Vagina (tissue), 2 donors: ENCODE results near the gene MCM9. TPM values are rescaled to one million over a fixed set of nuclear protein-coding genes. Genes with fewer than 3 reads are reported as not detected.
A peak's percentile ranks its signal among the peaks of the same experiment; 100 is the strongest.

ENCODE experiments used
- DNase-seq, 2 donors: peaks; one replicate each; pipeline ENCODE4 v3.0.0-alpha.2; 2017; ENCODE audit errors: extremely low spot score in 2 of 2
- H3K27ac ChIP-seq: fragments of 200-600 bp; sonication (generic); one replicate; pipeline ENCODE4 v1.5.1; 2019
- H3K27me3 ChIP-seq: fragments of 200-600 bp; sonication (generic); one replicate; pipeline ENCODE4 v1.5.1; 2019
- H3K36me3 ChIP-seq, 2 donors: fragments of 200-600 bp; sonication (generic); one replicate each; pipeline ENCODE4 v1.5.1; 2017 to 2019
- H3K4me1 ChIP-seq: fragments of 200-600 bp; sonication (generic); one replicate; pipeline ENCODE4 v1.5.1; 2019
- H3K4me3 ChIP-seq, 2 donors: fragments of 200-600 bp; sonication (generic); 1 replicate in 1 of 2; 2 replicates in 1 of 2; pipeline ENCODE4 v1.5.1; 2016 to 2019
- H3K9me3 ChIP-seq: fragments of 200-600 bp; sonication (generic); one replicate; pipeline ENCODE4 v1.5.1; 2019
- POLR2A ChIP-seq, 2 donors: fragments of 450-650 bp; IDR thresholded peaks; one replicate each; pipeline ENCODE4 v1.6.1; 2017; ENCODE audit warnings: antibody characterized with exemption in 2 of 2, mild to moderate bottlenecking in 2 of 2, moderate library complexity in 2 of 2
- POLR2AphosphoS5 ChIP-seq, 2 donors: sonication (generic); formaldehyde crosslinking; IDR thresholded peaks; one replicate each; pipeline ENCODE4 v1.9.0; 2017; ENCODE audit warnings: antibody characterized with exemption in 2 of 2, mild to moderate bottlenecking in 2 of 2, low read depth in 1 of 2; ENCODE audit not compliant: insufficient read depth in 1 of 2
- intact Hi-C: fragments of 100-400 bp; cut with DNase I; formaldehyde crosslinking; loops from one replicate; pipeline ENCODE4 v1.15.1; 2023
- total RNA-seq: library from RNA; depleted of rRNA; stranded (reverse); fragments of >200 nt; gene quantifications from one replicate; pipeline ENCODE4 v1.2.3, GENCODE V29; 2016
- TF ChIP-seq, protein P1 (sequence below), 3 experiments: fragments of 450-650 bp in 2 of 3; fragments of 200-600 bp in 1 of 3; sonication (generic) in 1 of 3; IDR thresholded peaks; one replicate each; pipeline ENCODE4 v1.5.1; 2017 to 2019; ENCODE audit warnings: antibody characterized with exemption in 3 of 3, mild to moderate bottlenecking in 2 of 3, moderate library complexity in 2 of 3

MCM9 gene
- total RNA-seq, 1 donor from 2014 or later, result 25.8 TPM

DNA sequence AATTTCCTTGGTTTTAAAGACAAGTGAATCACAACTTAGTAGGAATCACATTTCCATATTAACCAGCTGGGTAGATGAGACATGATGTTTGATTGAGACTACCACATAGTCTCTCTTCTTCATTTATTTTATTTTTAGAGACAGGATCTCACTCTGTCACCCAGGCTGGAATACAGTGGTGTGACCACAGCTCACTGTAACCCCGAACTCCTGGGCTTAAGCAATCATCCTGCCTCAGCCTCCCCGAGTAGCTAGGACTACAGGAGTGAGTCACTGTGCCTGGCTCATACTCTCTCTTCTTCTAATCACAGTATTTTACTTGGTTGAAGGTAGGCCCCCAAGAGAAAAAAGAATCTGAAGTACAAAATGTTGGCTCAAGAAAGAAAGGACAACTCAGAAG is 121.2 kb downstream of the MCM9 start:
- Histone ChIP-seq H3K4me1 (no peaks in the 10 kb centered on the region), H3K4me3 (no peak overlapping the region), H3K27me3 (no peaks in the 10 kb centered on the region), H3K27ac (no peak overlapping the region), H3K9me3 (no peaks in the 10 kb centered on the region), H3K36me3 (peaks cover 0 to 7% of the 10 kb centered on the region in 2 donors)
- DNase-seq, result no peak
- no peak for TF ChIP-seq POLR2AphosphoS5 (IDR thresholded peaks at IDR 0.05; ENCODE audit: insufficient read depth in 1 of 2, low read depth in 1 of 2)
- TF ChIP-seq, protein P1, sequence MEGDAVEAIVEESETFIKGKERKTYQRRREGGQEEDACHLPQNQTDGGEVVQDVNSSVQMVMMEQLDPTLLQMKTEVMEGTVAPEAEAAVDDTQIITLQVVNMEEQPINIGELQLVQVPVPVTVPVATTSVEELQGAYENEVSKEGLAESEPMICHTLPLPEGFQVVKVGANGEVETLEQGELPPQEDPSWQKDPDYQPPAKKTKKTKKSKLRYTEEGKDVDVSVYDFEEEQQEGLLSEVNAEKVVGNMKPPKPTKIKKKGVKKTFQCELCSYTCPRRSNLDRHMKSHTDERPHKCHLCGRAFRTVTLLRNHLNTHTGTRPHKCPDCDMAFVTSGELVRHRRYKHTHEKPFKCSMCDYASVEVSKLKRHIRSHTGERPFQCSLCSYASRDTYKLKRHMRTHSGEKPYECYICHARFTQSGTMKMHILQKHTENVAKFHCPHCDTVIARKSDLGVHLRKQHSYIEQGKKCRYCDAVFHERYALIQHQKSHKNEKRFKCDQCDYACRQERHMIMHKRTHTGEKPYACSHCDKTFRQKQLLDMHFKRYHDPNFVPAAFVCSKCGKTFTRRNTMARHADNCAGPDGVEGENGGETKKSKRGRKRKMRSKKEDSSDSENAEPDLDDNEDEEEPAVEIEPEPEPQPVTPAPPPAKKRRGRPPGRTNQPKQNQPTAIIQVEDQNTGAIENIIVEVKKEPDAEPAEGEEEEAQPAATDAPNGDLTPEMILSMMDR (IDR thresholded peaks at IDR 0.05), result no peak
- no peak for TF ChIP-seq POLR2A (IDR thresholded peaks at IDR 0.05)
- intact Hi-C loops, result no loop called here

GRCh38 chr6:118812970-118813369 is 122.0 kb downstream of the MCM9 start:
- TF ChIP-seq POLR2A (IDR thresholded peaks at IDR 0.05) (no peak), POLR2AphosphoS5 (IDR thresholded peaks at IDR 0.05; ENCODE audit: insufficient read depth in 1 of 2, low read depth in 1 of 2) (no peak)
- TF ChIP-seq, protein P1 (IDR thresholded peaks at IDR 0.05), result no peak
- Histone ChIP-seq H3K27me3 (no peaks in the 10 kb centered on the region), H3K36me3 (peaks cover 0 to 7% of the 10 kb centered on the region in 2 donors), H3K4me3 (no peak overlapping the region), H3K9me3 (no peaks in the 10 kb centered on the region), H3K4me1 (no peaks in the 10 kb centered on the region), H3K27ac (no peak overlapping the region)
- intact Hi-C loops, result no loop called here
- no peak for DNase-seq

DNA sequence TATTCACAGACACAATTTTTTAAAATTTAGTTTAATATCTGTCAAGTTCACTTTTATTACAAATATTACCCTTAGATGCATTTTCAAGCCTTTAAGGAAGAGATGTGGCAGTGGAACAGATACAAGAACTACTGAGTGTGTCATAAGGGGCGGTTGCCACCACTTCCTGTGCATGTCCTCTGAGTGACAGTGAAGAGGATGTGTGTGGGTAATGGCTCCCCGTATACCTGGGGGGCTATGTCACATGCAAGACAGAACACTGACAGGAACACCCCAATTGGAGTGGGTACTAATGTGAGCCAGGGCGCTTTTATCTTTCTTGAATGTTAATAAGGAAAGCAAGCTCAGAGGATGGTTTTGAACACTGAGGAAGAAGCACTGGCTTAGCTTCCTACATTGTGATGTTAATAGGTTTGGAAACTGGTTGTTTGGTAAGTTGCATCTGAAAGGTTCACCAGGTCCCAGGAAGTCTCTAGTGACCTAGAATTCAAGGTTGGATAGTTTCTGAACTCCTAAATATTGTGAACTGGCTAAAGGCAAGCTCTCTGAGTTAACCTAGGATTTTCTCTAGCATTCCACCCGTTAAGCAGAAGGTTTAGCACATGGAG is 124.4 kb downstream of the MCM9 start:
- no peak for DNase-seq
- Histone ChIP-seq H3K4me3 (no peak overlapping the region), H3K27ac (no peak overlapping the region), H3K9me3 (no peaks in the 10 kb centered on the region), H3K27me3 (no peaks in the 10 kb centered on the region), H3K36me3 (peaks cover 0 to 2% of the 10 kb centered on the region in 2 donors), H3K4me1 (no peaks in the 10 kb centered on the region)
- intact Hi-C loops, result no loop called here
- TF ChIP-seq, protein P1 (IDR thresholded peaks at IDR 0.05), result no peak
- TF ChIP-seq POLR2A (IDR thresholded peaks at IDR 0.05) (no peak), POLR2AphosphoS5 (IDR thresholded peaks at IDR 0.05; ENCODE audit: insufficient read depth in 1 of 2, low read depth in 1 of 2) (no peak)

GRCh38 chr6:118808793-118809638 is 125.9 kb downstream of the MCM9 start:
- H3K4me1 ChIP-seq, result no peaks in the 10 kb centered on the region
- intact Hi-C loops, result no loop called here
- DNase-seq, result no peak
- H3K36me3 ChIP-seq, result no peaks in the 10 kb centered on the region
- no peak overlapping the region for H3K4me3 ChIP-seq
- H3K27me3 ChIP-seq, result no peaks in the 10 kb centered on the region
- no peak overlapping the region for H3K27ac ChIP-seq
- TF ChIP-seq, protein P1 (IDR thresholded peaks at IDR 0.05), result no peak
- no peak for TF ChIP-seq POLR2AphosphoS5 (IDR thresholded peaks at IDR 0.05; ENCODE audit: insufficient read depth in 1 of 2, low read depth in 1 of 2)
- no peak for TF ChIP-seq POLR2A (IDR thresholded peaks at IDR 0.05)
- H3K9me3 ChIP-seq, result no peaks in the 10 kb centered on the region

DNA sequence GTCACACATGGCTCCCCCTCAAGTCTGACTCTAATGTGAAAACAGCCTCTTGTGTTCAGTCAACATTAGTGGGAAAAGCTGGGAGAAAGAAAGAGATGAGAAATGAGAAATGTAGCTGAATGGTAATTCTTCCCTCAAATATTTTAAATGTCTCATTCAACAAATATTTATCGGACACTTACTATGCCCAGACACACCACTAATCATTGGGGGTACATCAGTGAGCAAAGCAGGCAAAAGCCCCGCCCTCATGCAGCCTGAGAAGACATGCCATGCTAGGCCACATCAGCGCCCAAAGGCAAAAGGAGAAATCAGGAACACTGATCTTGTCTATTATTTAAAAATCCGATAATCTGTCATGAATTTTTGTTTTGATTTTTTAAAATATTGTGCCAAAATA is 130.9 kb downstream of the MCM9 start:
- intact Hi-C loops, result no loop called here
- TF ChIP-seq POLR2A (IDR thresholded peaks at IDR 0.05), result no peak
- TF ChIP-seq, protein P1 (IDR thresholded peaks at IDR 0.05), result no peak
- TF ChIP-seq POLR2AphosphoS5 (IDR thresholded peaks at IDR 0.05; ENCODE audit: insufficient read depth in 1 of 2, low read depth in 1 of 2), result no peak
- H3K4me3 ChIP-seq, result no peak overlapping the region
- H3K4me1 ChIP-seq, result peaks cover 9% of the 10 kb centered on the region
- H3K27me3 ChIP-seq, result no peaks in the 10 kb centered on the region
- H3K36me3 ChIP-seq, result no peaks in the 10 kb centered on the region
- no peaks in the 10 kb centered on the region for H3K9me3 ChIP-seq
- no peak overlapping the region for H3K27ac ChIP-seq
- DNase-seq, result peak in 1 of 2 donors; percentile 28
